Measurements from ENCODE around the gene FBXO38.

FBXO38 gene

DNA sequence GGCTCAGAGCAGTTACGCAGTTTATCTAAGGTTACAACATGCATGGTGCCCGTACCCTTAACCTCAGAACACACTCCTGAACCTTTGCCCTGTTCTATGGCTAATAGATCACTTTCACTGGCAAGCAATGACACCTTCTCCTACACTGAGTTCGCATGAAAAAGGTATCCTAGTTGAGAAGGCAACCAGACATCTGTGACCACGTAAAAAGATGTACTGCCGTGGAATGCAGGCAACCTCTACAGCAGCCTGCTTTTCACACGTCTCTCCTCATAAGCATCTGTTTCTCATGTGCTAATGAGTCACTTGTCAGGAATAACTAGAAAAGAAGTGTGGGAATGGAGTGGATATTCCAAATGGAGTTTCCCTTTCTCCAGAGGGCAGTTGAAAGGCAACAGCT is 71.4 kb downstream of the FBXO38 start:
- TF ChIP-seq, protein P1, sequence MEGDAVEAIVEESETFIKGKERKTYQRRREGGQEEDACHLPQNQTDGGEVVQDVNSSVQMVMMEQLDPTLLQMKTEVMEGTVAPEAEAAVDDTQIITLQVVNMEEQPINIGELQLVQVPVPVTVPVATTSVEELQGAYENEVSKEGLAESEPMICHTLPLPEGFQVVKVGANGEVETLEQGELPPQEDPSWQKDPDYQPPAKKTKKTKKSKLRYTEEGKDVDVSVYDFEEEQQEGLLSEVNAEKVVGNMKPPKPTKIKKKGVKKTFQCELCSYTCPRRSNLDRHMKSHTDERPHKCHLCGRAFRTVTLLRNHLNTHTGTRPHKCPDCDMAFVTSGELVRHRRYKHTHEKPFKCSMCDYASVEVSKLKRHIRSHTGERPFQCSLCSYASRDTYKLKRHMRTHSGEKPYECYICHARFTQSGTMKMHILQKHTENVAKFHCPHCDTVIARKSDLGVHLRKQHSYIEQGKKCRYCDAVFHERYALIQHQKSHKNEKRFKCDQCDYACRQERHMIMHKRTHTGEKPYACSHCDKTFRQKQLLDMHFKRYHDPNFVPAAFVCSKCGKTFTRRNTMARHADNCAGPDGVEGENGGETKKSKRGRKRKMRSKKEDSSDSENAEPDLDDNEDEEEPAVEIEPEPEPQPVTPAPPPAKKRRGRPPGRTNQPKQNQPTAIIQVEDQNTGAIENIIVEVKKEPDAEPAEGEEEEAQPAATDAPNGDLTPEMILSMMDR (IDR thresholded peaks at IDR 0.05), result no peak

- TF ChIP-seq, protein P1 (IDR thresholded peaks at IDR 0.05), result peak; percentile 51; the same call in 1 of the 2 replicates
Observed at GRCh38 chr5:148457183-148457620, 73.4 kb downstream of the FBXO38 start.

GRCh38 chr5:148458036-148458888 is 74.5 kb downstream of the FBXO38 start:
- TF ChIP-seq, protein P1 (IDR thresholded peaks at IDR 0.05), result no peak

DNA sequence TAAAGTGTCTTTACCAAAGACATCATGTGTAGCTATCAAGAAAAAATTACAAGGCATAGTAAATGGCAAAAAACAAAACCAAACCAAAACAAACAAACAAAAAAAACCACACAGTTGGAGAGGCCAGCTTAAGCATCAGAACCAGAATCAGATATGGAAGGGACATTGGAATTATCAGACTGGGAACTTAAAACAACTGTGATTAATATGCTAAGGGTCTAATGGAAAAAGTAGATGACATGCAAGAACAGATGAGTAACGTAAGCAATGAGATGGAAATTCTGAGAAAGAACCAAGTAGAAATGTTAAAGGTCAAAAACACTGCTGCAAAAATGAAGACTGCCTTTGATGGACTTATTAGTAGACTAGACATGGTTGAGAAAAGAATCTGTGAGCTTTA is 75.9 kb downstream of the FBXO38 start:
- TF ChIP-seq, protein P1 (IDR thresholded peaks at IDR 0.05), result no peak

DNA sequence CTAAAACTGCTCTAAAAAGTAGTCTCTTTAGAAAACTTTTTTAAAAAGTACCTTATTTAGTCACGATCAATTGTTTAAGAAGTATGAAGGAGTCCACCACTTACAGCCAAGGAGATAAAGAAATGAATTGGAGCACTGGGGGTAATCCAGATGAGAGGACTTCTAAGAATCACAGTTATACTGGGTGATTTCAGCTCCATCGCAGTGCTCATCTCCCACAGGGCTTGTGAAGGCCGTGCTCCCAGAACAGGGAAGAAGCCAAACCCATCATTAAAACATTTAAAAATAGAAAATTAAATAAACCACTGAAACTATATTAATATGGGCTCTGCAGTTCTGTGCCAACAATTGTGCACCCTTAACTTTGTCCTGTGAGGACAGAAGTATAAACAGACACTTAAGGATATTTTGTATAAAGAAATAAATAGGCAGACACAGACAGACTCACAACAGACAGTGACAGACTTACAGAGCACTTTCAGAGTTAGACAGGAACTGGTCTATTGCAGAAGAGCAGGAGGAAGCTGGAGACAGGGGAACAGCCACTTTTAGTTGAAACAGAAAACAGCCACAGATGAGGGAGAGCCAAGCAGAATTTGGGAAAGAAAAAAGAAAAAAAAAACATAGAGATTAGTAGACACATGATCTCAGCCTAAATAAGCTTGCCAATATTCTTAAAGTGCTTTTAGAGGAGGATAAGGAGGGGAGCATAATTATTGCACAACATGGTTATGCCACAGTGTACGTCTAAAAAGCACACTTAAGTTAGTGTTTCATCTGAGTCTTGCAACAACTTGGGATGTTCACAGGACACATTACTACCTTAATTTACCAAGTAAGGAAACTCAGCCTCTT is 81.8 kb downstream of the FBXO38 start:
- TF ChIP-seq, protein P1 (IDR thresholded peaks at IDR 0.05), result no peak

- TF ChIP-seq, protein P1 (IDR thresholded peaks at IDR 0.05), result no peak
Observed at GRCh38 chr5:148466236-148466580, 82.5 kb downstream of the FBXO38 start.

DNA sequence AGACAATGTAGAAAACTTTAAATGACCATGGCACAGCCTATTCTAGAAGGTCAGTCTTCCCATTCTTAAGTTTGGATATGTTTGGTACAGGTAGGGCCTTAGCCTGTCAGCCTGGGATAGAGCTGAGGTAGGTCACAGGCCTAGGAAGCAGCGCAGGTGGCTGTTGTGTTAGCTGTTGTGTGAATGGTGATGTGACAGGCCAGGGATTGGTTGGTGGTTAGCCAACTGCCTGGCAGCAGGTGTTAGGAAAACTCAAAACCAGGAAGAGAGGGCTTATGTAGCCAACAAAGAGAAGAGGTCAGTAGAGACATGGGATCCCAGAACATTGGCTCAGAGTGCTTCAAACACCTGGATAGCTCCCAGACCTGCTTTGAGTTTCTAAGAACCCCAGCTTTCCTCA is 84.2 kb downstream of the FBXO38 start:
- TF ChIP-seq, protein P1 (IDR thresholded peaks at IDR 0.05), result no peak
